ENCODE results near the gene KLK2. TPM values are rescaled to one million over a fixed set of nuclear protein-coding genes. Genes with fewer than 3 reads are reported as not detected.

KLK2 gene
- total RNA-seq, 1 experiment from 2014 or later = not detected

DNA sequence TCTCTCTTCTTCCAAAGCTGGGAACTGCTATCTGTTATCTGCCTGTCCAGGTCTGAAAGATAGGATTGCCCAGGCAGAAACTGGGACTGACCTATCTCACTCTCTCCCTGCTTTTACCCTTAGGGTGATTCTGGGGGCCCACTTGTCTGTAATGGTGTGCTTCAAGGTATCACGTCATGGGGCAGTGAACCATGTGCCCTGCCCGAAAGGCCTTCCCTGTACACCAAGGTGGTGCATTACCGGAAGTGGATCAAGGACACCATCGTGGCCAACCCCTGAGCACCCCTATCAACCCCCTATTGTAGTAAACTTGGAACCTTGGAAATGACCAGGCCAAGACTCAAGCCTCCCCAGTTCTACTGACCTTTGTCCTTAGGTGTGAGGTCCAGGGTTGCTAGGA lies 13.4 kb upstream of the KLK2 start:
- Histone ChIP-seq H3K27me3 (ENCODE audit: control insufficient read depth, insufficient read depth, low read length) (peaks cover 2% of the 10 kb centered on the region; the same call in 1 of the 2 replicates), H3K27ac (ENCODE audit: low read length) (no peak overlapping the region), H3K4me1 (ENCODE audit: control insufficient read depth, insufficient read depth, low read length) (no peaks in the 10 kb centered on the region), H3K9me3 (ENCODE audit: control insufficient read depth, insufficient read depth, low read depth, low read length) (no peaks in the 10 kb centered on the region), H3K4me3 (ENCODE audit: low read depth in 2 of 2, low read length in 2 of 2) (no peak overlapping the region), H3K36me3 (ENCODE audit: control insufficient read depth, insufficient read depth, low read length) (no peaks in the 10 kb centered on the region)
- BruUV-seq (replicated peaks) = no TSS peak
- TF ChIP-seq TCF7L2 (IDR thresholded peaks at IDR 0.05; ENCODE audit: low read depth, low read length) (no peak), SIN3A (IDR thresholded peaks at IDR 0.05; ENCODE audit: borderline replicate concordance, insufficient read depth, low read depth, low read length) (no peak), CTCF (IDR thresholded peaks at IDR 0.05) (no peak), POLR2AphosphoS5 (IDR thresholded peaks at IDR 0.05; ENCODE audit: low read depth, low read length) (no peak)
- TF ChIP-seq, protein P1, sequence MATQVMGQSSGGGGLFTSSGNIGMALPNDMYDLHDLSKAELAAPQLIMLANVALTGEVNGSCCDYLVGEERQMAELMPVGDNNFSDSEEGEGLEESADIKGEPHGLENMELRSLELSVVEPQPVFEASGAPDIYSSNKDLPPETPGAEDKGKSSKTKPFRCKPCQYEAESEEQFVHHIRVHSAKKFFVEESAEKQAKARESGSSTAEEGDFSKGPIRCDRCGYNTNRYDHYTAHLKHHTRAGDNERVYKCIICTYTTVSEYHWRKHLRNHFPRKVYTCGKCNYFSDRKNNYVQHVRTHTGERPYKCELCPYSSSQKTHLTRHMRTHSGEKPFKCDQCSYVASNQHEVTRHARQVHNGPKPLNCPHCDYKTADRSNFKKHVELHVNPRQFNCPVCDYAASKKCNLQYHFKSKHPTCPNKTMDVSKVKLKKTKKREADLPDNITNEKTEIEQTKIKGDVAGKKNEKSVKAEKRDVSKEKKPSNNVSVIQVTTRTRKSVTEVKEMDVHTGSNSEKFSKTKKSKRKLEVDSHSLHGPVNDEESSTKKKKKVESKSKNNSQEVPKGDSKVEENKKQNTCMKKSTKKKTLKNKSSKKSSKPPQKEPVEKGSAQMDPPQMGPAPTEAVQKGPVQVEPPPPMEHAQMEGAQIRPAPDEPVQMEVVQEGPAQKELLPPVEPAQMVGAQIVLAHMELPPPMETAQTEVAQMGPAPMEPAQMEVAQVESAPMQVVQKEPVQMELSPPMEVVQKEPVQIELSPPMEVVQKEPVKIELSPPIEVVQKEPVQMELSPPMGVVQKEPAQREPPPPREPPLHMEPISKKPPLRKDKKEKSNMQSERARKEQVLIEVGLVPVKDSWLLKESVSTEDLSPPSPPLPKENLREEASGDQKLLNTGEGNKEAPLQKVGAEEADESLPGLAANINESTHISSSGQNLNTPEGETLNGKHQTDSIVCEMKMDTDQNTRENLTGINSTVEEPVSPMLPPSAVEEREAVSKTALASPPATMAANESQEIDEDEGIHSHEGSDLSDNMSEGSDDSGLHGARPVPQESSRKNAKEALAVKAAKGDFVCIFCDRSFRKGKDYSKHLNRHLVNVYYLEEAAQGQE (IDR thresholded peaks at IDR 0.05; ENCODE audit: insufficient read depth in 1 of 2, low read depth in 2 of 2, low read length in 1 of 2) = no peak
- in situ Hi-C loops (cut with HindIII; ENCODE audit: low pct_unique_long_range_greater_than_20kb, low sequenced_read_pairs) = no loop called here
- no peak for ATAC-seq
- POLR2A ChIA-PET = no interaction called here
- no peak for DNase-seq (ENCODE audit: low read depth, low spot score)
- CTCF ChIA-PET = no interaction called here
- intact Hi-C loops (cut with micrococcal nuclease; ENCODE audit: unreplicated experiment) = no loop called here

- no peaks in the 10 kb centered on the region for H3K4me1 ChIP-seq (ENCODE audit: control insufficient read depth, insufficient read depth, low read length)
Measured at GRCh38 chr19:50861010-50861409, 12.2 kb upstream of the KLK2 start.

DNA sequence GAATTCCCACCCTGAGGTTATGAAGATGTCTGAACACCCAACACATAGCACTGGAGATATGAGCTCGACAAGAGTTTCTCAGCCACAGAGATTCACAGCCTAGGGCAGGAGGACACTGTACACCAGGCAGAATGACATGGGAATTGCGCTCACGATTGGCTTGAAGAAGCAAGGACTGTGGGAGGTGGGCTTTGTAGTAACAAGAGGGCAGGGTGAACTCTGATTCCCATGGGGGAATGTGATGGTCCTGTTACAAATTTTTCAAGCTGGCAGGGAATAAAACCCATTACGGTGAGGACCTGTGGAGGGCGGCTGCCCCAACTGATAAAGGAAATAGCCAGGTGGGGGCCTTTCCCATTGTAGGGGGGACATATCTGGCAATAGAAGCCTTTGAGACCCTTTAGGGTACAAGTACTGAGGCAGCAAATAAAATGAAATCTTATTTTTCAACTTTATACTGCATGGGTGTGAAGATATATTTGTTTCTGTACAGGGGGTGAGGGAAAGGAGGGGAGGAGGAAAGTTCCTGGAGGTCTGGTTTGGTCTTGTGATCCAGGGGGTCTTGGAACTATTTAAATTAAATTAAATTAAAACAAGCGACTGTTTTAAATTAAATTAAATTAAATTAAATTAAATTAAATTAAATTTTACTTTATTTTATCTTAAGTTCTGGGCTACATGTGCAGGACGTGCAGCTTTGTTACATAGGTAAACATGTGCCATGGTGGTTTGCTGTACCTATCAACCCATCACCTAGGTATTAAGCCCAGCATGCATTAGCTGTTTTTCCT lies 11.5 kb upstream of the KLK2 start:
- H3K4me3 ChIP-seq (ENCODE audit: low read depth in 2 of 2, low read length in 2 of 2) = no peak overlapping the region
- TF ChIP-seq, protein P1 (IDR thresholded peaks at IDR 0.05; ENCODE audit: insufficient read depth in 1 of 2, low read depth in 2 of 2, low read length in 1 of 2) = no peak
- TF ChIP-seq TCF7L2 (IDR thresholded peaks at IDR 0.05; ENCODE audit: low read depth, low read length) (no peak), SIN3A (IDR thresholded peaks at IDR 0.05; ENCODE audit: borderline replicate concordance, insufficient read depth, low read depth, low read length) (no peak), POLR2AphosphoS5 (IDR thresholded peaks at IDR 0.05; ENCODE audit: low read depth, low read length) (no peak), CTCF (IDR thresholded peaks at IDR 0.05) (no peak)
- no peaks in the 10 kb centered on the region for H3K9me3 ChIP-seq (ENCODE audit: control insufficient read depth, insufficient read depth, low read depth, low read length)
- H3K27me3 ChIP-seq (ENCODE audit: control insufficient read depth, insufficient read depth, low read length) = peaks cover 7% of the 10 kb centered on the region; the same call in 1 of the 2 replicates
- BruUV-seq (replicated peaks) = no TSS peak
- intact Hi-C loops (cut with micrococcal nuclease; ENCODE audit: unreplicated experiment) = no loop called here
- DNase-seq (ENCODE audit: low read depth, low spot score) = no peak
- in situ Hi-C loops (cut with HindIII; ENCODE audit: low pct_unique_long_range_greater_than_20kb, low sequenced_read_pairs) = no loop called here
- H3K4me1 ChIP-seq (ENCODE audit: control insufficient read depth, insufficient read depth, low read length) = no peaks in the 10 kb centered on the region
- no peak for ATAC-seq
- no peak overlapping the region for H3K27ac ChIP-seq (ENCODE audit: low read length)
- POLR2A ChIA-PET = no interaction called here
- no peaks in the 10 kb centered on the region for H3K36me3 ChIP-seq (ENCODE audit: control insufficient read depth, insufficient read depth, low read length)
- CTCF ChIA-PET = no interaction called here

More at GRCh38 chr19:50861010-50861409, 12.2 kb upstream of the KLK2 start:
- H3K9me3 ChIP-seq (ENCODE audit: control insufficient read depth, insufficient read depth, low read depth, low read length) = no peaks in the 10 kb centered on the region
- no peaks in the 10 kb centered on the region for H3K36me3 ChIP-seq (ENCODE audit: control insufficient read depth, insufficient read depth, low read length)
- no TSS peak for BruUV-seq (replicated peaks)
- CTCF ChIA-PET = no interaction called here
- no peak for TF ChIP-seq SIN3A (IDR thresholded peaks at IDR 0.05; ENCODE audit: borderline replicate concordance, insufficient read depth, low read depth, low read length)
- H3K27me3 ChIP-seq (ENCODE audit: control insufficient read depth, insufficient read depth, low read length) = peaks cover 4% of the 10 kb centered on the region; the same call in 1 of the 2 replicates
- no peak overlapping the region for H3K4me3 ChIP-seq (ENCODE audit: low read depth in 2 of 2, low read length in 2 of 2)
- POLR2A ChIA-PET = no interaction called here
- intact Hi-C loops (cut with micrococcal nuclease; ENCODE audit: unreplicated experiment) = no loop called here
- ATAC-seq (no peak), DNase-seq (ENCODE audit: low read depth, low spot score) (no peak)
- no peak overlapping the region for H3K27ac ChIP-seq (ENCODE audit: low read length)
- in situ Hi-C loops (cut with HindIII; ENCODE audit: low pct_unique_long_range_greater_than_20kb, low sequenced_read_pairs) = no loop called here

Data from Panc1 (cell line).